Heart right ventricle (tissue), 16 donors: ENCODE results near the gene CTXN1. TPM values are rescaled to one million over a fixed set of nuclear protein-coding genes. Genes with fewer than 3 reads are reported as not detected.

Source experiments
- ATAC-seq, 8 donors: fragments of 200-7000 bp; cut with Tn5 transposase; one replicate each; pipeline ENCODE4 v1.9.1; 2020; ENCODE audit warnings: mild to moderate bottlenecking in 8 of 8, moderate library complexity in 8 of 8, moderate number of reproducible peaks in 1 of 8
- DNase-seq, 2 donors: peaks; one replicate each; pipeline ENCODE4 v3.0.0-alpha.2; 2020
- H3K27ac ChIP-seq, 10 donors: fragments of 200-600 bp; sonication (generic) in 2 of 10; one replicate each; pipeline versions ENCODE4 v1.5.0 to v1.8.0; 2020 to 2022; ENCODE audit warnings: mild to moderate bottlenecking in 3 of 10
- H3K27me3 ChIP-seq, 7 donors: fragments of 200-600 bp; one replicate each; pipeline ENCODE4 v1.8.0; 2021 to 2022; ENCODE audit warnings: mild to moderate bottlenecking in 2 of 7
- H3K36me3 ChIP-seq, 9 donors: fragments of 200-600 bp; sonication (generic) in 1 of 9; one replicate each; pipeline versions ENCODE4 v1.5.0 to v1.8.0; 2020 to 2022; ENCODE audit warnings: mild to moderate bottlenecking in 2 of 9
- H3K4me1 ChIP-seq, 9 donors: fragments of 200-600 bp; sonication (generic) in 1 of 9; one replicate each; pipeline versions ENCODE4 v1.5.0 to v1.8.0; 2020 to 2022; ENCODE audit warnings: mild to moderate bottlenecking in 4 of 9
- H3K4me3 ChIP-seq, 10 donors: fragments of 200-600 bp; sonication (generic) in 2 of 10; one replicate each; pipeline versions ENCODE4 v1.5.0 to v1.8.0; 2020 to 2022; ENCODE audit warnings: mild to moderate bottlenecking in 7 of 10, moderate library complexity in 2 of 10
- H3K9me3 ChIP-seq, 11 donors: fragments of 200-600 bp in 10 of 11; sonication (generic) in 2 of 11; one replicate each; pipeline versions ENCODE4 v1.5.0 to v1.8.0; 2013 to 2022; ENCODE audit warnings: mild to moderate bottlenecking in 2 of 11, control low read depth in 1 of 11, moderate library complexity in 1 of 11
- WGBS, 2 donors: extraction: QIAGEN DNeasy Blood & Tissue Kit; methylation state at CpG; one replicate each; pipeline ENCODE4 v1.1.7; 2013; ENCODE audit warnings: inconsistent platforms in 1 of 2; 5-methylcytosine and 5-hydroxymethylcytosine counted together
- intact Hi-C, 10 donors: fragments of 100-400 bp; cut with DNase I; formaldehyde crosslinking; loops; one replicate each; pipeline versions ENCODE4 v1.11.1 to v1.14.2; 2022
- polyA plus RNA-seq, 2 donors: library from polyadenylated mRNA; stranded (reverse); fragments of 200-250 nt; gene quantifications; one replicate each; pipeline ENCODE4 v1.2.3, GENCODE V29; 2013
- total RNA-seq, 10 donors: library from RNA; stranded (reverse); fragmentation: NEBNext Ultra II Directional in 3 of 10; extraction: Animal tissue kit (Norgen Biotek cat#: 25700) in 3 of 10; gene quantifications; one replicate each; pipeline versions ENCODE4 v1.2.1 to v1.2.4, GENCODE V29; 2021 to 2023
- TF ChIP-seq, protein P1 (sequence below), 9 donors: fragments of 200-600 bp; sonication (generic) in 2 of 9; IDR thresholded peaks; one replicate each; pipeline versions ENCODE4 v1.5.0 to v1.8.0; 2021 to 2022; ENCODE audit warnings: antibody characterized with exemption in 9 of 9, mild to moderate bottlenecking in 5 of 9, moderate library complexity in 1 of 9
- donor health status: Arrhythmogenic right ventricular cardiomyopathy.
- donor health status: ischemic (EF 13 %, LVEDD 7.1; RV severe dilation, severe dysfunction).
- donor health status: healthy with polysubstance abuse.
- donor health status: DM: no; HTN: yes; CAD: no.
- donor health status: DM: no; HTN: no; CAD: no.
- donor health status: ischemic (EF 25% LVEDD 6.9; RV normal size, moderate dysfunction).
- donor health status: ischemic (EF 25% LVEDD 5.7; RV mildly dilated, moderate dysfunction).
- donor health status: healthy.
- donor health status: DM: yes; HTN: yes; CAD: no.
- donor health status: Ischemic cardiomyopathy.
- donor health status: ischemic (EF 35%, LVEDD 5.7; RV mildly dilated, moderate dysfunction).
- donor health status: nonischemic (EF 11% LVEDD 7.7; RV severe dilation, severe dysfunction).
- donor health status: DM: yes; HTN: yes; CAD: no.
- donor health status: PGD.
- donor health status: ischemic (EF 29% LVEDD 5.4; RV normal size, mild dysfunction).
- donor health status: nonischemic (EF 23%, LVEDD 6.1; RV moderate dilation, normal function).

CTXN1 gene
- total and polyA plus RNA-seq, 12 donors: 0.18 to 0.74 (median 0.25) TPM; not detected in 5

DNA sequence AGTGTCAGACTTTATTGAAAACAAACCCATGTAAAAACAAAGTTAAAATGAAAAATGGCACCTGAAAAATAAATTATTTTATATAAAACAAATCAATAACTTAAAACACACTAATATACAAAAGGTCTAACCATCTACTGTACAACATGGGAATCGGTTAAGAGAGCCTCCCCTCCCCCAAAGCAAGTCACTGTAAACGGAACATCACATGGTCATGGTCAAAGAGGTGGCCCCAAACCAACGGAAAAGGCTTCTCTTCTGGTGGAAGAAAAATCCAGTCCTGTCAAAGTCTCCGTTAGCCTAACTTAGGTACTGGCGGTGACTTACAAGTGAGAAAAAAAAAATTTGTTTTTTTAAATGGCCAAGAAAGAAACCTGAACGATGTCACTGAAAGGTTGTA is 33.3 kb upstream of the CTXN1 start:
- no peaks in the 10 kb centered on the region for H3K27me3 ChIP-seq
- H3K36me3 ChIP-seq: peaks cover 0 to 65% (median 14%) of the 10 kb centered on the region in 9 donors
- ATAC-seq (no peak), DNase-seq (no peak)
- TF ChIP-seq, protein P1, sequence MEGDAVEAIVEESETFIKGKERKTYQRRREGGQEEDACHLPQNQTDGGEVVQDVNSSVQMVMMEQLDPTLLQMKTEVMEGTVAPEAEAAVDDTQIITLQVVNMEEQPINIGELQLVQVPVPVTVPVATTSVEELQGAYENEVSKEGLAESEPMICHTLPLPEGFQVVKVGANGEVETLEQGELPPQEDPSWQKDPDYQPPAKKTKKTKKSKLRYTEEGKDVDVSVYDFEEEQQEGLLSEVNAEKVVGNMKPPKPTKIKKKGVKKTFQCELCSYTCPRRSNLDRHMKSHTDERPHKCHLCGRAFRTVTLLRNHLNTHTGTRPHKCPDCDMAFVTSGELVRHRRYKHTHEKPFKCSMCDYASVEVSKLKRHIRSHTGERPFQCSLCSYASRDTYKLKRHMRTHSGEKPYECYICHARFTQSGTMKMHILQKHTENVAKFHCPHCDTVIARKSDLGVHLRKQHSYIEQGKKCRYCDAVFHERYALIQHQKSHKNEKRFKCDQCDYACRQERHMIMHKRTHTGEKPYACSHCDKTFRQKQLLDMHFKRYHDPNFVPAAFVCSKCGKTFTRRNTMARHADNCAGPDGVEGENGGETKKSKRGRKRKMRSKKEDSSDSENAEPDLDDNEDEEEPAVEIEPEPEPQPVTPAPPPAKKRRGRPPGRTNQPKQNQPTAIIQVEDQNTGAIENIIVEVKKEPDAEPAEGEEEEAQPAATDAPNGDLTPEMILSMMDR (IDR thresholded peaks at IDR 0.05): no peak
- H3K27ac ChIP-seq: no peak overlapping the region
- WGBS, 2 donors: 74 to 76% methylated on average over 6 of the region's 6 CpGs
- intact Hi-C loops: loop anchor here in 2 of 10 donors (10.0 kb wide), 2 partner anchors 196 to 296 kb away; no protein-coding TSS in a partner anchor
- H3K9me3 ChIP-seq: no peaks in the 10 kb centered on the region
- H3K4me1 ChIP-seq: no peaks in the 10 kb centered on the region
- H3K4me3 ChIP-seq: no peak overlapping the region

DNA sequence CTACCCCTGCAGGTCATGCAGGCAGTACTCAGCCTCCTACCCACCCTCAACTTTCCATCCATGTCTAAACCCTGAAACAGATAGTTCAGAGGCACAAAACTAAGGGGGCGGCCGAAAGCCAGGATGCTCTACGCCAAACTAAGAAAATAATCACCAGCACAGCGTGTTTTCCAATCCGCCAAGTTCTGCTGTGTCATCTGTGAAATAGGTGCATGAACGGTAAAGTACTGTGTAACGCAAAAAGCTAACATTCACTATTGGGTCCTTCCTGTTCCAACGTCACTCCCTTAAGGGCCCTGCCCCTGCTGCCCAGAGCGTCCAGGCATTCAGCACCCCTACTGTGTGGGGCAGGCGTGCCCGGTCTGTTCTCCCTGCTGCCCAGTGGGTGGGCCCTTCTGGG is 29.8 kb upstream of the CTXN1 start:
- TF ChIP-seq, protein P1 (IDR thresholded peaks at IDR 0.05): no peak
- Histone ChIP-seq H3K4me3 (no peak overlapping the region), H3K36me3 (peaks cover 0 to 30% (median under 1%) of the 10 kb centered on the region in 9 donors), H3K27me3 (no peaks in the 10 kb centered on the region), H3K27ac (no peak overlapping the region), H3K4me1 (peaks cover 0 to 19% (median 8%) of the 10 kb centered on the region in 9 donors), H3K9me3 (no peaks in the 10 kb centered on the region)
- no peak for ATAC-seq
- no peak for DNase-seq
- intact Hi-C loops: loop anchor here in 2 of 10 donors (10.0 kb wide), 2 partner anchors 199 to 299 kb away; no protein-coding TSS in a partner anchor
- WGBS, 2 donors: 91 to 92% methylated on average over 11 of the region's 11 CpGs

DNA sequence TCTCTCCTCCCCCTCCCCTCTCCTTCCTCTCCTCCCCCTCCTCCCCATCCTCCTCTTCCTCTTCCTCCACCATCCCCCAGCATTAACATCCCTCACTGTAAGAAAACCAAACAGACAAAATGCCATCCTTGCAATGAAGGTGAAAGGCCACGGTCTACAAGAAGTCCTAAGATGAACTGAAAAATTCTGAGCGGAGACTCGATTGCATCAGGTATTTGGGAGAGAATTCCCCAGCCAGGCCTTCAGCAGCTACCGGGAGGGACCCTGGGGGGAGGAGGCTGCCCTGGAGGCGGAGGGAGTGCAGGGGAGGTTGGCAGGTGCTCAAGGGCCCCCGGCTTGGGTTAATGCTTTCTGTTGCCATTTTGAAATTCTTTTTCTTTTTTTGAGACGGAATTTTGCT is 27.6 kb upstream of the CTXN1 start:
- ATAC-seq (no peak), DNase-seq (no peak)
- intact Hi-C loops: loop anchor here in 2 of 10 donors (10.0 kb wide), 2 partner anchors 201 to 301 kb away; no protein-coding TSS in a partner anchor
- Histone ChIP-seq H3K4me3 (no peak overlapping the region), H3K27ac (no peak overlapping the region), H3K9me3 (no peaks in the 10 kb centered on the region), H3K27me3 (no peaks in the 10 kb centered on the region), H3K36me3 (peaks cover 0 to 10% (median 0%) of the 10 kb centered on the region in 9 donors), H3K4me1 (peaks cover 0 to 19% (median 8%) of the 10 kb centered on the region in 9 donors)
- 75 to 79% methylated on average over 7 of the region's 7 CpGs for WGBS, 2 donors
- TF ChIP-seq, protein P1 (IDR thresholded peaks at IDR 0.05): no peak

DNA sequence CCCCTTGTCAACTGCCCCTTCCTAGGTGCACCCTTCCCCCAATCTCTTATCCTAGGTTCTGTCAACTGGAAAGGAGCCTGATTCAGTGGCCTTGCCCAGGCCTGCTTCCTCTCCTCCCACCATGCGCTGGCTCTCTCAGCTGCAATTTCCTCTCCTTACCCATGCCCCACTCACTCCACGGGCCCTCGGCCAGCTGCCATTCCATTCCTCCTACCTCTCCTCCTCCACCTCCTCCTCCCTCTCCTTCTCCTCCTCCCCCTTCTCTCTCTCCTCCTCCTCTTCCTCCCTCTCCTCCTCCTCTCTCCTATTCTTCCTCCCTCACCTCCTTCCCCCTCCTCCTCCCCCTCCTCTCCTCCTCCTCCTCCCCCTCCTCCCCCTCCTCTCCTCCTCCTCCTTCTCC is 27.1 kb upstream of the CTXN1 start:
- ATAC-seq (no peak), DNase-seq (no peak)
- 22 to 38% methylated on average over 3 of the region's 3 CpGs for WGBS, 2 donors
- H3K9me3 ChIP-seq: peaks cover 0 to 2% (median 0%) of the 10 kb centered on the region in 11 donors
- H3K27me3 ChIP-seq: no peaks in the 10 kb centered on the region
- H3K4me1 ChIP-seq: peaks cover 0 to 19% (median 8%) of the 10 kb centered on the region in 9 donors
- TF ChIP-seq, protein P1 (IDR thresholded peaks at IDR 0.05): no peak
- no peak overlapping the region for H3K4me3 ChIP-seq
- no peak overlapping the region for H3K27ac ChIP-seq
- intact Hi-C loops: loop anchor here in 2 of 10 donors (10.0 kb wide), 2 partner anchors 202 to 302 kb away; no protein-coding TSS in a partner anchor
- H3K36me3 ChIP-seq: peaks cover 0 to 5% (median 0%) of the 10 kb centered on the region in 9 donors
